NCI-H2081 treated with DMSO at 0.1 percent for 48 hours (cell line): Measurements from ENCODE around the gene CISH.

Experiments used
- DNase-seq: peaks from one replicate; lab custom pipeline; 2025; lab: John Stamatoyannopoulos, UW

CISH gene

GRCh38 chr3:50612970-50613846 is 1.6 kb upstream of the CISH start:
- DNase-seq = no peak

GRCh38 chr3:50612234-50612882 is 784 bp upstream of the CISH start:
- no peak for DNase-seq

- DNase-seq = no peak
Observed at GRCh38 chr3:50610992-50611463, 546 bp downstream of the CISH start.

- no peak for DNase-seq
Observed at GRCh38 chr3:50610181-50610971, 1.2 kb downstream of the CISH start.

GRCh38 chr3:50609763-50610085 is 1.9 kb downstream of the CISH start:
- DNase-seq = no peak

GRCh38 chr3:50609071-50609762 is 2.4 kb downstream of the CISH start:
- DNase-seq = no peak

GRCh38 chr3:50608278-50608677 is 3.3 kb downstream of the CISH start:
- no peak for DNase-seq

- DNase-seq = no peak
Observed at GRCh38 chr3:50607271-50608091, 4.1 kb downstream of the CISH start.

- DNase-seq = no peak
Observed at GRCh38 chr3:50606596-50606995, 5.0 kb downstream of the CISH start.

GRCh38 chr3:50605901-50606326 is 5.7 kb downstream of the CISH start:
- DNase-seq = no peak

GRCh38 chr3:50604628-50605588 is 6.7 kb downstream of the CISH start:
- DNase-seq = no peak

GRCh38 chr3:50604110-50604621 is 7.4 kb downstream of the CISH start:
- no peak for DNase-seq

- DNase-seq = no peak
Observed at GRCh38 chr3:50603261-50604109, 8.1 kb downstream of the CISH start.

GRCh38 chr3:50602595-50603191 is 8.9 kb downstream of the CISH start:
- DNase-seq = no peak

- peak; percentile 7 for DNase-seq
Observed at GRCh38 chr3:50600841-50601591, 10.6 kb downstream of the CISH start.

- DNase-seq = no peak
Observed at GRCh38 chr3:50600141-50600753, 11.3 kb downstream of the CISH start.

GRCh38 chr3:50599716-50600118 is 11.9 kb downstream of the CISH start:
- DNase-seq = no peak
